GM18517 (cell line): ENCODE data around the gene MGAT4C.

Source experiments
- ATAC-seq: cut with Tn5 transposase; IDR thresholded peaks from one replicate; pipeline ENCODE4 v1.9.1; 2021; ENCODE audit warnings: mild to moderate bottlenecking, moderate library complexity; ENCODE audit not compliant: unreplicated experiment

The MGAT4C gene

DNA sequence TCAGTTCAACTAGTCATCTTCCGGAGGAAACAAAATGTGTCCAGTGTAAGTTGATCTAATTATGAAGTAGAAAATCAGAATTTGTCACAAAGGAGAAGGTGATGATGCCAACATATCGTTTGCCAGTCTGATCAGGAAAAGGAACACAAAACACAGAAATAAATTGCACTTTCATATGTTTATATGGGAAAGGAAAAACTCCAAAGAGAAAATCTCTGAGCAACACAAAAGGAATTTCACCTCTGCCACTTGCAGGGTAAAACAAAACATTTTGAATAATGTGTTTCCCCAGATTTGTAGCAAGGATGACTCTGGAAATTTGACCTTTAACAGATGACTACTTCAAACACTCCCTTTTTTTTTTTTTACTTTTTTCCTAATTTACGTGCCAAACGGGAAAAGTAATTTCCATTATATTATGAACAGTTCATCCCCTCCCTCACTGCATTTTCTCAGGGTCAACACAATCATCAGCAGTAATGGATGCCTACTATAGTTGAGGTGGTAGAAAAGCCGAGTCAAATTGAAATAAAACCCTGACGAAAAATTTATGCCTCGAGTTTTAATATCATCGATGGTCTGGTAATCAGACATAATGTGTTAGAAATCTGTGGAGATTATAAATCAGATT, 25.6 kb downstream of the MGAT4C start:
- ATAC-seq = no peak

DNA sequence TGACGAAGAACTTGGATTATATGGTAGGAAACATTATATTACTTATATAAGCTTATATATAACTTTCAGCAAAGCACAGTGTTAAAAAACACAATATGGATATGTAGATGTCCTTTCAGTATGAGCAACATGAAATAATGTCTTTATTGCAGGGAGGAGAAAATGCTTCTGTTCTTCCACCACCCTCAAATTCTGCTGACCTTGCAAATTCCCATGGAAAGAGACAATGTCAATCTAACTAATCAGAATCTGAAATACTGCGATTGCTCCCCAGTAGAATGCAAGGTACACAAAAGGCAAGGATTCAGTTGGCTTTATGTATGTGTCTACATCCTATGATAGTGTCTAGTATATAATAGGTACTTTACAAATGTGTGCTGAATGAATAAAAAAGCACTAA, 26.4 kb downstream of the MGAT4C start:
- ATAC-seq = no peak

DNA sequence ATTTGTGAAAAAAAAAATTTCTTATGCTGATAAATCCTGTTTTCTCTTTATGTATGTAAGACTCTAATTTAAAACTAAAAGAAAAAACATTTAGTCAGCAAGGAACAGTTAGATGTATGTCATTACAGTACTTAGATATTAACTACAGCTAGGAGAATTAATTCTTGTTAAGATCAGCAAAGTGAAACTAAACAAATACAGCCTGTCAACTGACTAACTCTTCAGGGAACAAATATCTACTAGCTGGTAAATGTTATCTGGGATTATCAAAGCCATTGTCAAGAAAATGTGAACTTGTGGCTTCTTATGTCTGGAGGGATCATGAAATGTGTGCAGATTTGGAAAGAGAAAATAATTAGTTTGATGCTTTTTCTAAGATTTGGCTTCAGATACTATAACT, 27.5 kb downstream of the MGAT4C start:
- ATAC-seq = no peak

DNA sequence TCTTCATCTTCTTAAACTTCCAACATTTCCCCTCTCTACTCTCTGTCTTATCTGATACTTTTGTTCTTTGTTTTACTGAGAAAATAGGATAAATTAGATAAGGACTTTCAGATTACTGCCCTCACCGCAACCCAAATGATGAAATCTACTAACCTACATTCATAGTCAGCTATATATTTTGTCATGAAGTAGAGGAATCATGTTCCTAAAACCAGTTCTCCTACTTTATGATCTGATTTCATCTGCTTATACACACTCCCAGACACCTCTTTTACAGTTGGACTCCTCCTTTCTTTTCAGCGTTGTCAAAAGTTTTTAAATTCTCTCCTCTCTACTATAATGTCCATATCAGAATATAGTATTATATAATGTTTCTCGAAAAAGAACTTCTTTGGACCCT, 29.7 kb downstream of the MGAT4C start:
- no peak for ATAC-seq

DNA sequence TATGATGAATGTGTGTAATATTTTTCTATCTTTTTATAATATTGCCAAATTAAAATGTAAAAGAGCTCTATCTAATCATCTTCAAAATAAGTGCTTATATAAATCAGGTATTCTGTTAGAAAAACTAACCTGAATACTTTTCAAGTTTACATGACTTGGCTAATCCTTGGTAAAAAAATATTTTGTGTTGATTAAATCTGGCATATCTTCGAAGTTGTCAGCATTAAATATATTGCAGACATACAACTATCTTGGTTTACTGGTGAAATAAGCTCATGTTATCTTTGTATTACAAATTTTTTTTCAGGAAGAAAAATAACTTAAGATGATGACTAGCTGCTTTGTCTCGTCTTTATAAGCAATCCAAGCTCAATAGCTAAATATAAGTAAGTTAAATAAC, 39.6 kb downstream of the MGAT4C start:
- ATAC-seq = no peak

DNA sequence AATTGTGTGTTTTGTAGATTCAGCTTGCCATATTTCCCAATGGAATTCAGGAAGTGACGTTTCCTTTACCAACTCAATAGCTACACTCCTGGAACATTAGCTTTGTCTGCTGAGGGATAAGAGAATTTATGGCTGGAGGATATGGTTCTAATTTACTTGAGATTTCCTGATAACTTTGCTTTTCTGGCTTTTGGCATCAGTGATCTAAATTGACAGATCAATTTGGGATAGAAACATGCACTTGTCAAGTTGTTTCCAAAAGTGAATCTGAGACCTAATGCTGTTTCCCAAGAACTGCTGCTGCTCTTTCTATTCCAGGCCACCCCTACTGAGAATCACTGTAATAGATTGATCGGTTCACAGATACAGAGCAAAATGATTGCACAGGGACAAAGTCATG, 43.2 kb downstream of the MGAT4C start:
- no peak for ATAC-seq

DNA sequence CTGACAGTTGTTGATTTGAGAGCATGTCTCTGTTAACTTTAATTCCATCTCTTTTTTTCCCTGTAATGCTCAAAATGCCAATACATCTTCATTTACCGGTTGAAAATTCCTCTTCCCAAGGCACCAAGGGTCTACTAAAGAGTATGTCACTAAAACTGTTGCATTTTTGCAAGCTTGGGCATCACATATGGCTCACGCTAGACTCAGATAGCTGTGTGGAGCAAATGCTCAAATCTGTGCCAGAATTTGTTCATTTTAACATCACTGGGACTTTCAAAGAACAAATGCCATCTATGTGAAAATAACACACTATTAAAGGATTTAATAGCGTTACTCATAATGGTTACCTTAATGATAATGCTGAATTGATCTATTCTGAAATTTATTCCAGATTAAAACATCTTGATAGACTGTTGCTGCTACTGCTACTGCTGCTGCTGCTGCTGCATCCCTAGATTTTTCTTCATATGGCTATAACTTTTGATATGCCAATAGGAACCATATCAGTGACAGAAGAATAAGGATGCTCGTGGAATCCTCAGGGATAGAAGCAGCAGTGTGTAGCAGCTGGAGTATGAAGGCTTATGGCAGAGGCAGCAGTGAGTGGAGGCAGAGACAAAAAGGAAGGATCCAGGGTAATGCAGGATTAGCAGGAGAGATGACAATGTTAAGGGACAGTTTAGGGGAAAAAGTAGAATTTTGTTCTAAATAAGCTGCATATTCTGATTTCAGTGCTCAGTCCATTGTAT, 57.3 kb downstream of the MGAT4C start:
- no peak for ATAC-seq

DNA sequence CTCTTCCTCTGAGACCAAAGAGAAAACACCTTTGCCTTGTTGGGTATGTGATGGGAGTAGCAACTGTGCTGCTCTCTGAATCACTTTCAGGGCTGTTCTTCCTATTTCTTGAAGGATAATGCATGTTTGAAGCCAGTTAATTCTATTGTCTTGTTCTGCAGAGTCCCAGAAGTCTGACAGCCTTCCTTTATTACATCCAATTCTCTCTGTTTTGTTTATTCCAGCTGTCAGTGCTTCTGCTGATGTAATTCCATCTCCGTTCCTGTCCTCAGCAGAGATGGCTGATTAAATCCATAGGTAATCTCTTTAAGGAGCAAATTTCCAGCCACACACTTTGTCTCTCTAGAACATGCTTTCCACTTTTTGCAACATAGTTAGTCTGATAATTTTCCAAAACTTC, 59.7 kb downstream of the MGAT4C start:
- no peak for ATAC-seq

DNA sequence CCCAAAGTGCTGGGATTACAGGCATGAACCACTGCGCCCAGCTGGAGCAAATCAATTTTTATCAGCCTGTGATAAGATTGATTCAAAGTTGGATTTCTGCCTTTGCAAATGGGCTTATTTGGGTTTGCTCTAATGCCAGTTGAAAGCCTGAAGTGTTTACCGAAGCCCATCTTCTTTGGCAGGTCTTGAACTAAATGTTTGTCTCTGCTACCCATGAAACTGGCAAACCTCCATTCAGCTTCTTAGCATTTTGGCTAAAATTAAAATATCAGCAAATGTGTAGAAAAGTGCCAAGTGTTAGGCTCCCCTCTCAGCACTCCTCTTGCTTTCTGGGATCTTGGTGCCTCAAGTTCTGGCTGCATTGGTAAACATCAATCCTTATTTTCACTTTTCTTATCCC, 61.5 kb downstream of the MGAT4C start:
- no peak for ATAC-seq

DNA sequence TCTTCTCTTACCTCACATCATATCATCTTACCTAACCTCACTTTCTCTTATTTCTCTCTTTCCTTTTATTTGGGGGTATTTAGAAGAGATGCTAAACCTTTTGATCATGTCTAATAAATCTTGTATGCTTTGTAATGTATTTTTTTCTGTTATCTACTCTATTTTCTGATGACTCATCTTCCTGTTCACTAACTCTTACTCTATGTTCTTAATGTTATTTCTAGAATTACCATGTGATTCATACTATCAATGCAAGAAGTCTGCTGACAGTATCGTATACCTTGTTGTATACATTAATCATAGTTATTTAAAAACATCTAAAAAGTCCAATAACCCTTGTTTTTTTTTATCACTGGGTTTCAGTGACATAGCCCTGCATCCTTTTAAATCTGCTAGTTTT, 62.3 kb downstream of the MGAT4C start:
- ATAC-seq = no peak

DNA sequence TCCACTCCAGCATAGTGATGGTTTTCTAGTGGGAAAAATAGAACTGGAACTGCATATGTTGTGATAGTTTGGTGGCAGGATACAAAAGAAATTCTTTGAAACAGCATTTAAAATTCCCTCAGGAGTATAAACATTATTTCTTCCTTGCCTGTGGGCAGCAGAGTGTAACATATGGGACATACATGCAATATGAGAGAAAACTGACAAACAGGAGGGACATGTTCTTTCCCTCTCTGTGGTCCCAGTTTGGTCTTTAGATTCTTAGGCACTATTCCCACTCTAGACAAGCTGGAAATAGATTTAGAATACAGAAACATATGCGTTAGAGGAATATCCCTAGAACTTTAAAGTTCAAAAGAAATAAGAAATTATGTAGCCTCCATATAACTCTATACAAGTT, 68.0 kb downstream of the MGAT4C start:
- ATAC-seq = no peak

DNA sequence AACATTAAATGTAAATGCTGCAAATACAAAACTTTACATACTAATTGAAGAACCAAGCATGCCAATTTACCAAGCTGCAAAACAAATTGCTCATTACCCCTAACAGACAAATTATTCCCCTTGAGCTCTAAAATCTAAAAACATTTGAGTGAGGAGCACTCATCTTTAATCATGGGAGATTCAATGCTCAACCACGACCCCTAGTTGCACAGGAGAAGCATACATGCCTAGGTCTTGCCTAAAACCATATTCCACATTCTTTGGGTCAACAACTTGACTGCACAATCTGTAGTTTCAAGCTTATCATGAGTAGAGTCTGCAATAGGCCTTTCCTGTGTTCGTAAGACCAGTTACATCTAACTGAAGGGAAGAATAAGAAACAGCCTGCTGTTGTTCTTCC, 69.7 kb downstream of the MGAT4C start:
- no peak for ATAC-seq

DNA sequence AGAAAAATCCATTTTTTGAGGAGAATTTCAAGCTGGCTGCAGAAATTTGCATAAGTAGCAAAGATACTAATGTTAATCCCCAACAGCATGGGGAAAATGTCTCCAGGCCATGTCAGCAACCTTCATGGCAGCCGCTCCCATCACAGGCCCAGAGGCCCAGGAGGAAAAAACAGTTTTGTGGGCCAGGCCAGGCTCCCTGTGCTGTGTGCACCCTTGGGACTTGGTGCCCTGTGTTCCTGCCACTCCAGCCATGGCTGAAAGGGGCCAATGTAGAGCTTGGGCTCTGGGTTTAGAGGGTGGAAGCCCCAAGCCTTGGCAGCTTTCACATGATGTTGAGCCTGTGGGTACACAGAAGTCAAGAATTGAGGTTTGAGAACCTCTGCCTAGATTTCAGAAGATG, 76.3 kb downstream of the MGAT4C start:
- ATAC-seq = no peak

DNA sequence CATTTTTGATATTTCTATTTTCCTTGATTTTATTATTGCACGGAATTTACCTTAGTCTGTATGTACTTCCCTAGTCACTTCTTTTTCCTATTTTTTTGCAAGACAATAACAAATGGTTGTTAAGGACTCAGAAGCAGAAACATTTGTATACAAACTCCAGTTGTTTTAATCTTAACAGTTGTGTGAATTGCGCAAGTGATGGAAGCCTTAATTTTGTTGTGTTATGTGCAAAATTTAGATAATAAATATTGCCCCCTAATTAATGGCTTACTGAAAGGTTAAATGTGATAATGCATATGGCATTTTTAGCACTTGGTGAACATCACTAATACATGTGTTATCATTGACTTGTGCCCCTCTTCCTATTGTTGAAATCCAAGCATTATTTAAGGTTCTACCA, 82.0 kb downstream of the MGAT4C start:
- ATAC-seq = no peak

DNA sequence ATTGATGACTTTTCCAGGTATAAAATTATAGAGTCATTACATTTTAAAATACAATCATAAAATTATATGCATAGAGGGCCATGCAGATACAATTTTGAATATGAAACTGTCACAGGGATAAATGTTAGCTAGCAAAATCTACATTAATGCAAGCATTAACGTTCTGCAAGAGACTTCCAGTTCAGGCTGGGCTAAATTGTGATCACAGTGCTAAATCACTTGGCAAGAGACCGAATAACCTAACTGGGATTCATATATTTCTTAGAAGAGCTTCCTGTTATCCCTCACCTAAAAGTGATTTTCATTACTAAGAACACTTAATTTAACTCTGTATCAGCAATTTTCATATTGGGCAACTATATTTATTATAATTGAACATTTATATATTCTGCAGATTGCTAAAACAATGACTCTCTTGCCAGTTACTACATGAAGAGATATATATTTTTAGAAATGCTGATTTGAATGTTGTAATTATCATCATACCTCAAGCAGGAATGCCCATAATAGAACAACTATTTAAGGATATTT, 83.2 kb downstream of the MGAT4C start:
- no peak for ATAC-seq

DNA sequence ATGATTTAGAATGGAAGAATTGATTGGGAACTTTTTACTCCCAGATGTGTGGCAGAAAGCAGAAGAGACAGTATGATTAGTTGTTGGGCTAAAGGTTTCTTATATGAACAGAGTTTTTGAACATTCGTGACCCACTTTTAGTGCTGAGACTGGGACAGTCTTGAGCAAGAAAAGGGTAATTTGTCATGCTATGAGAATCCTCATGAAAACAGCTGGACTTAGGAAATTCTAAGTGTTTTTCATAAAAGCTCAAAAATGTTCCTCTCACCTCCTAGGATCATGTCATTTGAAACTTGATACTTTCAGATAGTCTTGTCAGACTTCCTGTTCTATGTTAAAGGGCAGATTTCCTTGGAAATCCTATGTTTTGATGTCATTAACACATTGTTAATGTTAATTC, 86.1 kb downstream of the MGAT4C start:
- no peak for ATAC-seq

DNA sequence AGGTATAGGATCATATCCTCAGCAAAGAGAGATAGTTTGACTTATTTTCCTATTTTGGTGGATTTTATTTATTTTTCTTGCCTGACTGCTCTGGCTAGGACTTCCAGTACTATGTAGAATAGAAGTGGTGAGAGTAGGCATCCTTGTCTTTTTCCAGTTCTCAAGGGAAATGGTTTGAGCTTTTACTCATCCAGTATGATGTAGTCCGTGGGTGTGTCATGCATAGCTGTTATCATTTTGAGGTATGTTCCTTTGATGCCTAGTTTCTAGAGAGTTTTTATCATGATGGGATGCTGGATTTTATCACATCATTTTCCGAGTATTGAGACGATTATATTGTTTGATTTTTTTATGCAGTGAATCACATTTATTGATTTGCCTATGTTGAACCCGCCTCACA, 97.2 kb downstream of the MGAT4C start:
- ATAC-seq = no peak

DNA sequence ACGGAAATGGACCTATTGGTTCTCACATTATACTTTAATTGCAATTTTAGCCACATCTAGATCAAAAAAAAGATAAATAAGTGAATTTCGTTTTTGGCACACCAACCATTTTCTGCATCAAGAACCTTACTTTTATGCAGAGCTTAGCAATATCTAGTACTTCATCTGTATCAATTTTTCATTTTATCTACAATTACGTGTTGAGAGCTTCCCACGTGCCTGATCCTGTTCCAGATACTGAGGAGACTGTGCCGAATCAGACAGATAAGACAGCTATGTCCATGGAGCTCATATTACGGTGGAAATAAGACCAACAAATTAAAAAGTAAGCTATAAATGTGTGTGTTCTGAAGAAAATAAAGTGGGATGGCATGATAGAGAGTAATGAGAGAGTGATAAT, 101.6 kb downstream of the MGAT4C start:
- ATAC-seq = no peak

DNA sequence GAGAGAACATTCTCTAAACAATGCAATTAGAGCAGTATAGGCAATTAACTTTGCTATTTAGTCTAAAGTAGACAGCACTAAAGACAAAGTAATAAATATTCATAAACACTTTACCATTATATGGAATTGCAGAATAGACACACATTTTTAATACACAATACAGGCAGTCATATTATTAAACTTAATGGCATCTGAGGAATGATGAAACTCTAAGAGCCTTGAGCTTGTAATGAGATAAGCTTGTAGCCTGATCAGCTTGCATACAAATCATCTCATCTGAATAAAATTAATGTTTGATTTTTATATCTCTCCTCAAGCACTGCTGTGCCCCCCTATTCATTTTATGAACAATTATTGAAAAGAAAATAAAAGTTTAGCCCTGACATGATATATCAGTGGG, 107.6 kb downstream of the MGAT4C start:
- no peak for ATAC-seq

DNA sequence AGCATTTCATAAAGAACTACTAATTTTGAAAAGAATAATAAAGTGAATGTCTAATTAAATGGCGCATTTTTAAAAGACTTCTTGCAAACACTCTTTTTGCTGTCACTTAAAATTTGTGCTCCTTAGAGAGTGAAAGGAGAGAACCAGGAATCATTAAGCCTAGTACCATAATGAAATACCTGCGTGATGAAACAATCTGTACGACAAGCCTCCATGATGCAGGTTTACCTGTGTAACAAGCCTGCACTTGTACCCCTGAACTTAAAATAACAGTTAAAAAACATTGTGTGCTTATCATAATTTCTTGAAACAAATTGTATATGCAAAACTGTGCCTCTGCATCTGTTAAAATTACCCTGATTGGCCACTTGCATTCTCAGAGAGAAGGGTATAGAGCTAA, 108.1 kb downstream of the MGAT4C start:
- no peak for ATAC-seq

DNA sequence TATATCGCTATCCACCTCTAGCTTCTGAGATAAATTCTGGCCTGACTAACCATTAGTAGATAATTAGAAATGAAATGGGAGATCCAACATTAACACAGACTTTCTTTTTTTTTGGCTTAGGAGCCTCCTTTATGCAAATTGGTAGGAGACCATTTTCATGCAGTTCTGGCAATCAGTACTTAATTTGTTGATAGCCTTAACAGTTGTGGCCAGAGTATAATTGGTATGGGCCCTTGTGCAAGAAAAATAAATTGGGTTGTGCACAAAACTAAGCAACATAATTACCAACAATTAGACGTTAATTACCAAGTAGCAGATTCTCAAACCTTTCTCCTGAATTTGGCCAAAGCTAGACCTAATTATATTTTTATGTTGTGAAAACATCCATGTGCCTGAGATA, 111.0 kb downstream of the MGAT4C start:
- no peak for ATAC-seq

DNA sequence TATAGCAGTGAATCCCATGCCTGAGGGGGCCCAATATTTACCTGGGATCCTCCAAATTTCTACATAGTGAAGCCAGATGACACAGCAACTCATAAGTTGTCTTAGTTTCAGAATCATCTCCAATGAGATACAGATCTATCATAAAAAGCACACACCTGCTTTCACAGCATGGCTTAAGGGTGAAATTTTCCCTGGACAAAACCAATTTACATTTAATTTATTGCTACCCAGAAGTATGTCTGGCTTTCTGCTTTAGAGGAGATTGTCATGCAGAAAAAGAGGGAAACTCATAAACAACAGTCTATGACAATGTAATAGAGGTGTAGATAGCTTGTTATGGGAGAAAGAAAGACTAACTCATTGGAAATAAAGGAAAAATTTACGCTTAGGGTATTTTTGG, 113.0 kb downstream of the MGAT4C start:
- no peak for ATAC-seq

DNA sequence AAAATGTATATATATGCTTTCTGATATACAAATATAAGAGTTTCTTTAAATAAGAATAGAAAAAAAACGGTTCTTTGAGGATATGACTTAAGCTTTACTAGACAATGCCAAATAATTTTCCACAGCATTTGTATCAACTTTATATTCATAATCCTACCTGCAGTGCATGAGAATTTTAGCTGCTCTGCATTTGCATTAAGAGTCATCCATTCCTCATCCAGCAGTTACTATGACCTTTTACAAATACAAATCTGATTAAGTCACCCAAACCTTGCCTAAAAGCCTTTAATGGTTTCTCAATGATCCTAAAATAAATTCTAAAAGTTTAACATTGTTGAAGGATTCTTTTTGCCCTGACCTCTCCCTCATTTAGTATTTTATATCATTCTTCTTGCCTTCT, 116.5 kb downstream of the MGAT4C start:
- no peak for ATAC-seq
